ENCODE measurements around the gene HOXC5. TPM values are rescaled to one million over a fixed set of nuclear protein-coding genes. Genes with fewer than 3 reads are reported as not detected.

The HOXC5 gene
- total RNA-seq, 1 donor from 2014 or later, result not detected

GRCh38 chr12:54030889-54031471 is 1.9 kb upstream of the HOXC5 start:
- Mint-ChIP-seq H3K9me3 (no peaks in the 10 kb centered on the region), H3K36me3 (ENCODE audit: low read depth) (no peaks in the 10 kb centered on the region), H3K4me3 (no peak overlapping the region), H3K27ac (no peak overlapping the region), H3K27me3 (peaks cover 64% of the 10 kb centered on the region), H3K4me1 (peaks cover 33% of the 10 kb centered on the region)
- no peak for TF ChIP-seq CTCF (IDR thresholded peaks at IDR 0.05)
- intact Hi-C loops (cut with micrococcal nuclease), result loop anchor here (5.0 kb wide), 2 partner anchors 34 to 69 kb away; no protein-coding TSS in a partner anchor
- no peak for DNase-seq
- ATAC-seq (ENCODE audit: low read depth), result no peak
- POLR2A ChIA-PET, result interaction anchor here (0.5 kb wide), 1 partner anchor 53 kb away, joined by 4 read pairs; no protein-coding TSS in a partner anchor
- CTCF ChIA-PET, result interaction anchor here (0.9 to 6.3 kb wide), 7 partner anchors 17 to 184 kb away, joined by 3 to 98 read pairs (median 4); partner anchors contain the start of gene SMUG1

- Mint-ChIP-seq H3K4me3 (no peak overlapping the region), H3K9me3 (no peaks in the 10 kb centered on the region), H3K27ac (no peak overlapping the region), H3K36me3 (ENCODE audit: low read depth) (no peaks in the 10 kb centered on the region), H3K4me1 (peaks cover 33% of the 10 kb centered on the region), H3K27me3 (peaks cover 63% of the 10 kb centered on the region)
- CTCF ChIA-PET, result interaction anchor here (0.9 to 6.3 kb wide), 10 partner anchors 16 to 183 kb away, joined by 3 to 98 read pairs (median 6); partner anchors contain the start of genes HOXC4, HOXC8 and SMUG1
- intact Hi-C loops (cut with micrococcal nuclease), result loop anchor here (5.0 kb wide), 2 partner anchors 34 to 69 kb away; no protein-coding TSS in a partner anchor
- POLR2A ChIA-PET, result interaction anchor here (0.5 kb wide), 1 partner anchor 53 kb away, joined by 4 read pairs; no protein-coding TSS in a partner anchor
- DNase-seq, result no peak
- no peak for ATAC-seq (ENCODE audit: low read depth)
- no peak for TF ChIP-seq CTCF (IDR thresholded peaks at IDR 0.05)
Observed at GRCh38 chr12:54031480-54031879, 1.4 kb upstream of the HOXC5 start.

- Mint-ChIP-seq H3K36me3 (ENCODE audit: low read depth) (no peaks in the 10 kb centered on the region), H3K27ac (no peak overlapping the region), H3K9me3 (no peaks in the 10 kb centered on the region), H3K4me1 (peaks cover 30% of the 10 kb centered on the region), H3K4me3 (peak overlapping the region; percentile 28), H3K27me3 (peaks cover 57% of the 10 kb centered on the region)
- ChIA-PET POLR2A (interaction anchor here (0.5 to 1.5 kb wide), 6 partner anchors 21 to 176 kb away, joined by 4 to 7 read pairs (median 5); partner anchors contain the start of genes HOXC4 and SMUG1), CTCF (interaction anchor here (0.6 to 6.3 kb wide), 17 partner anchors 9 to 183 kb away, joined by 3 to 98 read pairs (median 7); partner anchors contain the start of genes HOXC4, HOXC8 and SMUG1)
- intact Hi-C loops (cut with micrococcal nuclease), result loop anchor here (1.0 to 5.0 kb wide), 6 partner anchors 25 to 175 kb away; no protein-coding TSS in a partner anchor
- DNase-seq (no peak), ATAC-seq (ENCODE audit: low read depth) (no peak)
- no peak for TF ChIP-seq CTCF (IDR thresholded peaks at IDR 0.05)
Observed at GRCh38 chr12:54032086-54032619, 697 bp upstream of the HOXC5 start.

- no peak for TF ChIP-seq CTCF (IDR thresholded peaks at IDR 0.05)
- intact Hi-C loops (cut with micrococcal nuclease), result loop anchor here (2.0 to 5.0 kb wide), 3 partner anchors 27 to 71 kb away; no protein-coding TSS in a partner anchor
- ATAC-seq (ENCODE audit: low read depth), result no peak
- DNase-seq, result no peak
- Mint-ChIP-seq H3K4me1 (peaks cover 30% of the 10 kb centered on the region), H3K4me3 (peak overlapping the region; percentile 70), H3K36me3 (ENCODE audit: low read depth) (no peaks in the 10 kb centered on the region), H3K27me3 (peaks cover 58% of the 10 kb centered on the region), H3K27ac (no peak overlapping the region), H3K9me3 (no peaks in the 10 kb centered on the region)
- CTCF ChIA-PET, result interaction anchor here (0.9 to 6.3 kb wide), 12 partner anchors 16 to 182 kb away, joined by 3 to 98 read pairs (median 8); partner anchors contain the start of genes HOXC4, HOXC8 and SMUG1
- POLR2A ChIA-PET, result interaction anchor here (0.5 to 1.5 kb wide), 5 partner anchors 20 to 175 kb away, joined by 3 to 7 read pairs (median 4); partner anchors contain the start of genes HOXC4 and SMUG1
Observed at GRCh38 chr12:54033106-54033979, 493 bp downstream of the HOXC5 start.
